ENCODE data around the gene FAM76A.

FAM76A gene

DNA sequence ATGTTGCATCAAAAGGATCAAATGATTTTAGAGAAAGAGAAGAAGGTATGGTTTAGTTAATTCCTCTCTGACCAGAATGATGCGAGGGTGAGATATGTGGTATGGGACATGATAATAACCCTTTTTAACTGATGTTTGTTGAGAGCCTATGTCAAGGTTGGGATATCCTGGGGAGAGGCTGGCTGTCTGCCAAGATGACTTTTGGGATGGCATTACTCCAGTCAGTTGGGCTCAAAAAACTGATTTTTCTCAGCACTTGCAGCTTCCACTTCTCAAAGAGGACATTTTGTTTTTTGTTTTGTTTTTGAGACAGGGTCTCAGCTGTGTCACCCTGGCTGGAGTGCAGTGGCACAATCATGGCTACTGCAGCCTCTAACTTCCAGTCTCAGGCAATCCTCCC is 29.5 kb downstream of the FAM76A start:
- peaks cover 31% of the 10 kb centered on the region for H3K36me3 ChIP-seq (ENCODE audit: low read depth)
- no peak for DNase-seq (ENCODE audit: low spot score)
- H3K4me3 ChIP-seq (ENCODE audit: severe bottlenecking): no peak overlapping the region
- H3K27me3 ChIP-seq (ENCODE audit: insufficient read depth, poor library complexity, severe bottlenecking): no peaks in the 10 kb centered on the region
- H3K9me3 ChIP-seq (ENCODE audit: severe bottlenecking): no peaks in the 10 kb centered on the region
- TF ChIP-seq, protein P1, sequence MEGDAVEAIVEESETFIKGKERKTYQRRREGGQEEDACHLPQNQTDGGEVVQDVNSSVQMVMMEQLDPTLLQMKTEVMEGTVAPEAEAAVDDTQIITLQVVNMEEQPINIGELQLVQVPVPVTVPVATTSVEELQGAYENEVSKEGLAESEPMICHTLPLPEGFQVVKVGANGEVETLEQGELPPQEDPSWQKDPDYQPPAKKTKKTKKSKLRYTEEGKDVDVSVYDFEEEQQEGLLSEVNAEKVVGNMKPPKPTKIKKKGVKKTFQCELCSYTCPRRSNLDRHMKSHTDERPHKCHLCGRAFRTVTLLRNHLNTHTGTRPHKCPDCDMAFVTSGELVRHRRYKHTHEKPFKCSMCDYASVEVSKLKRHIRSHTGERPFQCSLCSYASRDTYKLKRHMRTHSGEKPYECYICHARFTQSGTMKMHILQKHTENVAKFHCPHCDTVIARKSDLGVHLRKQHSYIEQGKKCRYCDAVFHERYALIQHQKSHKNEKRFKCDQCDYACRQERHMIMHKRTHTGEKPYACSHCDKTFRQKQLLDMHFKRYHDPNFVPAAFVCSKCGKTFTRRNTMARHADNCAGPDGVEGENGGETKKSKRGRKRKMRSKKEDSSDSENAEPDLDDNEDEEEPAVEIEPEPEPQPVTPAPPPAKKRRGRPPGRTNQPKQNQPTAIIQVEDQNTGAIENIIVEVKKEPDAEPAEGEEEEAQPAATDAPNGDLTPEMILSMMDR (IDR thresholded peaks at IDR 0.05; ENCODE audit: poor library complexity, severe bottlenecking): no peak
- no peak for ATAC-seq (ENCODE audit: low read depth)
- no peaks in the 10 kb centered on the region for H3K4me1 ChIP-seq (ENCODE audit: insufficient read depth, poor library complexity, severe bottlenecking)
- H3K27ac ChIP-seq (ENCODE audit: poor library complexity, severe bottlenecking): no peak overlapping the region

DNA sequence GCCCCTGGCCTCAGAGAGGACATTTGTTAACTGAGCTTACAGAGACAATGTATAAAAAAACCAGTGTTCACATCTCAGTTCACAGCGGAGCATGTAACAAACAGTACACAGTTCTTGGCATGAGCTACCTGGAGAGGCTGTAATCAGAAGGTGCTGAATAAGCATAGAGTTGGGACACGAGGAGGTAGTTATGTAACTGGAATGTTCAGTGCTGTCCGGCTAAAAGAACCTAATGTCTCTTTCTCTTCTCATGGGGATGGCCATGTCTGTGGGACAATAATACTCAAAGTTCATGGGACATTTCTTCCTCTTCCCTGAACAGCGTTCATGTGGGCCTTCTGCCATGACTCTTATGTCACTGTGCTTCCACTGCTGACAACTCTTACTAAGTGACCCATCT is 30.1 kb downstream of the FAM76A start:
- Histone ChIP-seq H3K36me3 (ENCODE audit: low read depth) (peaks cover 32% of the 10 kb centered on the region), H3K27me3 (ENCODE audit: insufficient read depth, poor library complexity, severe bottlenecking) (no peaks in the 10 kb centered on the region), H3K9me3 (ENCODE audit: severe bottlenecking) (no peaks in the 10 kb centered on the region), H3K4me3 (ENCODE audit: severe bottlenecking) (no peak overlapping the region), H3K4me1 (ENCODE audit: insufficient read depth, poor library complexity, severe bottlenecking) (no peaks in the 10 kb centered on the region), H3K27ac (ENCODE audit: poor library complexity, severe bottlenecking) (no peak overlapping the region)
- ATAC-seq (ENCODE audit: low read depth) (no peak), DNase-seq (ENCODE audit: low spot score) (no peak)
- TF ChIP-seq, protein P1 (IDR thresholded peaks at IDR 0.05; ENCODE audit: poor library complexity, severe bottlenecking): no peak

- no peak overlapping the region for H3K27ac ChIP-seq (ENCODE audit: poor library complexity, severe bottlenecking)
- H3K4me1 ChIP-seq (ENCODE audit: insufficient read depth, poor library complexity, severe bottlenecking): no peaks in the 10 kb centered on the region
- no peaks in the 10 kb centered on the region for H3K27me3 ChIP-seq (ENCODE audit: insufficient read depth, poor library complexity, severe bottlenecking)
- peaks cover 31% of the 10 kb centered on the region for H3K36me3 ChIP-seq (ENCODE audit: low read depth)
- TF ChIP-seq, protein P1 (IDR thresholded peaks at IDR 0.05; ENCODE audit: poor library complexity, severe bottlenecking): no peak
- ATAC-seq (ENCODE audit: low read depth) (no peak), DNase-seq (ENCODE audit: low spot score) (no peak)
- no peak overlapping the region for H3K4me3 ChIP-seq (ENCODE audit: severe bottlenecking)
- H3K9me3 ChIP-seq (ENCODE audit: severe bottlenecking): no peaks in the 10 kb centered on the region
These were observed 33.5 kb downstream of the FAM76A start for GRCh38 chr1:27759236-27759635.

DNA sequence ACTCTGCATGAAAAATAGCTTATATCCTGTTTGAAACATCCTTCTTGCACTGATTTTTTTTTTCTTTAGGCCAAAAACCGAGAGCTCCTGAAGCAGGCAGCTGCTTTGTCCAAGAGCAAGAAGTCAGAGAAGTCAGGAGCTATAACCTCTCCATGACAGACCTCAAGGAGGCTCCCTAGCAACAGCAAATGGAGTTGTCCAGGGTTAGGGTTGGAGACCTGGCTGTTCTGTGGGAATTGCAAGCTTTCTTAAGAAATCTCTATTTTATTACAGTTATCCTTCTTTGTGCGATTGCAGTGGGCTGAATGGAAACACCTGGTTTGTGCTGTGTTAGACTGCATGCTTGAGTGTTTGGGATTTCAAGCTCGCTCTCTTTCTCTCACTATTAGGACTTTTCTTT is 34.7 kb downstream of the FAM76A start:
- Histone ChIP-seq H3K27me3 (ENCODE audit: insufficient read depth, poor library complexity, severe bottlenecking) (no peaks in the 10 kb centered on the region), H3K4me1 (ENCODE audit: insufficient read depth, poor library complexity, severe bottlenecking) (no peaks in the 10 kb centered on the region), H3K9me3 (ENCODE audit: severe bottlenecking) (no peaks in the 10 kb centered on the region), H3K36me3 (ENCODE audit: low read depth) (peaks cover 24% of the 10 kb centered on the region), H3K27ac (ENCODE audit: poor library complexity, severe bottlenecking) (no peak overlapping the region), H3K4me3 (ENCODE audit: severe bottlenecking) (no peak overlapping the region)
- TF ChIP-seq, protein P1 (IDR thresholded peaks at IDR 0.05; ENCODE audit: poor library complexity, severe bottlenecking): no peak
- DNase-seq (ENCODE audit: low spot score) (no peak), ATAC-seq (ENCODE audit: low read depth) (no peak; the same call in 2 of the 3 replicates)

DNA sequence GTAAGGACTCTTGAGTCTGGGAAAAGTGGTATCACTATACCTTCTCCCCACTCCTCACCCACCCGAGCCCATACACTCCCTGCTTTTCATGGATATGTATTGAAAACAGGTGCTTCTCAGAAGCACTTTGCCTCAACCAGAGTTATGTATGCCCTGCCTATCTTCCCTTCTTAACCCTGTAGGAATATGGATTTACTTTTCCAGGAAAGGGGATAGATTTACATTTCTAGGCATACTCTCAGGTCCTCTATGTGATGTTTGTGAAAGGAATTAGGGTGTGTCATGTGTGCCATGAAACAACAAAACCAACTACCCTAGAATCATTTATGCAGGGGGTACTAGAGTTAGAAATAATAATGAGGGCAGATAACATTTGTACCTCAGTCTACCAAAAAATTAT is 36.3 kb downstream of the FAM76A start:
- ATAC-seq (ENCODE audit: low read depth): no peak
- TF ChIP-seq, protein P1 (IDR thresholded peaks at IDR 0.05; ENCODE audit: poor library complexity, severe bottlenecking): no peak
- DNase-seq (ENCODE audit: low spot score): no peak
- H3K27me3 ChIP-seq (ENCODE audit: insufficient read depth, poor library complexity, severe bottlenecking): no peaks in the 10 kb centered on the region
- no peaks in the 10 kb centered on the region for H3K9me3 ChIP-seq (ENCODE audit: severe bottlenecking)
- no peak overlapping the region for H3K4me3 ChIP-seq (ENCODE audit: severe bottlenecking)
- H3K27ac ChIP-seq (ENCODE audit: poor library complexity, severe bottlenecking): no peak overlapping the region
- no peaks in the 10 kb centered on the region for H3K4me1 ChIP-seq (ENCODE audit: insufficient read depth, poor library complexity, severe bottlenecking)
- peaks cover 14% of the 10 kb centered on the region for H3K36me3 ChIP-seq (ENCODE audit: low read depth)
